Measurements from ENCODE around the gene DNAH8.

DNAH8 gene

GRCh38 chr6:38702558-38703397, 12.3 kb upstream of the DNAH8 start, which contains the start of gene GLO1:
Gene GLO1 (minus strand): TSS chr6:38703145. CDS start chr6:38703054, 91 bp downstream.
- peak; percentile 94 for DNase-seq (ENCODE audit: low read depth)

DNA sequence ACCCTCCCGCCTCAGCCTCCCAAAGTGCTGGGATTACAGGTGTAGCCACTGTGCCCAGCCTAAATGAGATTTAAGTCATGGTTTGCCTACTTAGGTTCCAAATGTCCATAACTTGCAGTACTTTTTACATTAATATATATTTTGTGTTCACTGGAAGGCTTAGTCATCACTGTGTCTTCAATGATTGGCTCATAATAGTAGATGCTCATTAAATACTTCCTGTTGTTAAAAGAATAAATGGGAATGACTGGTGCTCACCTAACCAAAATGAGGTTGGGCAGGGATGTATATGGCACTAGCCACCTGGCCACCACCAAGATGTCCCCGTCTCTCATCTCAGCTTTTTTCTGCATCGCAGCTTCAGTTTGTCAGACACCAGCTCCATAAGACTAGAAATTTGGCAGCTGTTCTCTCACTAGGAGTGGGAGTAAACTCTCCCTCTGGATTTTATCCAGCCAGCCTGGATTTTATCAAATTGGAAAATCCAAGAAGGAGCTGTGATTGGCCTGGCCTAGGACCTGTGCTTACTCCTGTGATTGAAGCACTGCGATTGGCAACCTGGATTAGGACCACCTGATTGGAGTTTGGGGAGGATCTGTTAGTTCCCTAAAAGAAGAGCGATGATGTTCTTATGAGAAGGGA, 11.0 kb upstream of the DNAH8 start:
- DNase-seq (ENCODE audit: low read depth) = no peak

DNA sequence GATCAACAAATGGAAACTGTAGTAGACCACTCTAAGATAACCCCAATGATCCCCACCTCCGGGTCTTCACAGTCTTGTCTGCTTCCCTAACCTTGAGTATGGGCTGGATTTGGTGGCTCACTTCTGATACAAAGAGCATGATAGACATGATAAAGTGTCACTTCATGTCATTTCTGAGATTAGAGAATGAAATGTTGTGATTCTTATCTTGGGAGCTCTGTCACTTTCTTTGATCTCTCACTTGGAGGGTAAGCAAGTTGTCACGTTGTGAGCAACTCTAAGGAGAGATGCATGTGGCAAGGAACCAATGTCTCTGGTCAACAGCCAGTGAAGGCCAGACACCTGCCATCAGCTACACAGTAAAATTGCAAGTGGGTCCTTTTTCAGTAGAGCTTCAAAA, 9.2 kb upstream of the DNAH8 start:
- DNase-seq (ENCODE audit: low read depth) = no peak

- DNase-seq (ENCODE audit: low read depth) = no peak
These were observed 6.6 kb upstream of the DNAH8 start for GRCh38 chr6:38708496-38708895.

GRCh38 chr6:38713812-38714211, 1.3 kb upstream of the DNAH8 start:
- peak; percentile 30 for DNase-seq (ENCODE audit: low read depth)

DNA sequence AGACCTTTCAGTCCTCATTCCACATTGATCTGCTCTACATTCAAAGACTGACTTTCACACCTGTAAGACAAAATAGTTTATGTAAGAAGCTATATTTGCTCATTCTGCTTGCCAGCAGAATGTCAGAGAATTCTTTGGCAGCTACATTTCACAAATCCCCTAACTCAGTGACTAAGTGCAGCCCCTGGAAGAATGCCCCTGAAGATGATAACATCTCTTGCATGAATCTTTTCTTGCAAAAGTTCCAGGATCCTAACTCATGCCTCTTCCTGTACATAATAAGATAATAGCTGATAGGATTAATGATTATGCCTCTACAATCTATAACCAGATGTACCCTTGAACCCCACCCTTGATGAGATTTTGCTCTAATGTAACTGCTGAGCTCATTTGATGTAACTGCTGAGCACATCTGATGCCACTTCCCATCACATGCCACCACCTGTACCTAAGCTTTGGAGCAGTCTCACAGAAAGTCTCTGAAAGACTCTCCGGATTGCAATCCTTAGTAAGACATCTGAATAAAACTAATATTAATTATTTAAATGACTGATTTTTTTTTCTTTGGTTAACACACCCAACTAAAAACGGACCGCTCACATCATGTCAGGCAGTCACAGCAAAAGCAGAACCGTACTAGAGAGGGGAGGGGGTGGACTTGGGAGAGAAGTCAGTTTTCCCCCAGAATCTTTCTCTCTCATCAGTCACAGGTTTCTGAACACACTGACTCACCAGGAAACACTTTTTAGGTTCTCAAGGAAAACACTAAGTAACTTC, 684 bp upstream of the DNAH8 start:
- DNase-seq (ENCODE audit: low read depth) = no peak

- no peak for DNase-seq (ENCODE audit: low read depth)
These were observed 1.7 kb downstream of the DNAH8 start for GRCh38 chr6:38716825-38717224.

DNA sequence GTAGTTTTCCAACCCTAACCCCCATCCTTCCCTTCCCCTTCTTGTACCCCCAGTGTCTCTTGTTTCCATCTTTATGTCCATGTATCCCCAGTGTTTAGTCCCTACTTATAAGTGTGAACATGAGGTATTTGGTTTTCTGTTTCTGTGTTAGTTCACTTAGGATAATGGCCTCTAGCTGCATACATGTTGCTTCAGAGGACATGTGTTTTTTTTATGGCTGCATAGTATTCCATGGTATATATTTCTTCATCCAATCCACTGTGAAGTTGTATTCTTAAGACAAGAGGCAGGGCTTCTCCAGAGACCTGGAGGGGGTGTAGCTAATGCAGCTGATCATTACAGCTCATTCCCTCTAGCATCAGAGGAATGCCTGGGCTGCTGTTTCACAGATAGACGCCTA, 4.2 kb downstream of the DNAH8 start:
- DNase-seq (ENCODE audit: low read depth) = no peak

DNA sequence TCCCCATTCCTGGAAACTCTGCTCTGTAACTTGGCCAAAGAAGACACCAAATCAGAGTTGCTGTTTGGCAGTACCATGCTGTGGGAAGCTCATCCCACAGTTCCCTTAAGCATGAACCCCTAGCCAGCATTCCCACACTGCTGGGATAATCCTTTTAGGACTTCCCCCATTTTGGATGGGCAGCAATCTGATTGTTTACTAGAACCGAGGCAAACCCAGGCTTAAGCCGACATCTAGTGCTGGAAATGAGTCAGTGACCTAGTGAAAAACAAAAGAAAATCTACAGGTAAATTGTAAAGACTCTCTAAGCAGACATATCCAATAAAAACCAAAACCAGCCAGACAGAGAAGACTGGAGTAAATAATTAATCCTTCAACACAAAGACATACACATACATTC, 5.2 kb downstream of the DNAH8 start:
- no peak for DNase-seq (ENCODE audit: low read depth)

DNA sequence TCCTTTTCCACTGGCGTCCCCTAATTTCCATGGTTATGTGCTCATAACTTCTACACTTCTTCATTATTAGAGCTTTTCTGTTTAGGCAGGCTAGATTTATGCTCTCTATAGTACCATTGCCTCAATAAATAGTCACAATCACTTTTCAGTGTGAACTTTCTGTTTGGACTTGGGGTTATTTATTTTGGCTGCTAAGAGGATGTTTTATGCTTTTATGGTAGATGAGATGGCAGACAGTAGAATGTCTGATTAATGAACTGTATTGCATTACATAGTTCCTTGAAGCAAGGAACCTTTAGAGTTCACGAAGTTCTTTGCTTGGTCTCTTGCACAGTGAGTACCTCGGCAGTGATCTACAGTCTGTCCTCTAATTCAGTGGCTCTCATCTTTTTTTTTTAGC, 6.9 kb downstream of the DNAH8 start:
- no peak for DNase-seq (ENCODE audit: low read depth)

GRCh38 chr6:38722727-38723334, 7.7 kb downstream of the DNAH8 start:
- DNase-seq (ENCODE audit: low read depth) = no peak

DNA sequence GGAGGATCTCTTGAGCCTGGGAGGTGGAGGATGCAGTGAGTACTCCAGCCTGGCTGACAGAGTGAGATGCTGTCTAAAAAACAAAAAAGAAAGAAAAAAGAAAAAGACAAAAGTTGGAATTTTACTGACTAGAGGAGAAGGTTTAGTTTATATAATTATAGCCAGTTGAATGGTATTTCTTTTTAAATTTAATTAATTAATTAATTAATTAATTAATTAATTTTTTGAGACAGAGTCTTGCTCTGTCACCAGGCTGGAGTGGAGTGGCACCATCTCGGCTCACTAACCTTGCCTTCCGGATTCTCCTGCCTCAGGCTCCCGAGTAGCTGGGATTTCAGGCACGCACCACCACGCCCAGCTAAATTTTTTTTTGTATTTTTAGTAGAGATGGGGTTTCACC, 8.7 kb downstream of the DNAH8 start:
- DNase-seq (ENCODE audit: low read depth) = no peak

- DNase-seq (ENCODE audit: low read depth) = no peak
These were observed 9.2 kb downstream of the DNAH8 start for GRCh38 chr6:38724343-38724742.

GRCh38 chr6:38725414-38726183, 10.5 kb downstream of the DNAH8 start:
- DNase-seq (ENCODE audit: low read depth) = no peak

- no peak for DNase-seq (ENCODE audit: low read depth)
These were observed 13.1 kb downstream of the DNAH8 start for GRCh38 chr6:38728203-38728602.

DNA sequence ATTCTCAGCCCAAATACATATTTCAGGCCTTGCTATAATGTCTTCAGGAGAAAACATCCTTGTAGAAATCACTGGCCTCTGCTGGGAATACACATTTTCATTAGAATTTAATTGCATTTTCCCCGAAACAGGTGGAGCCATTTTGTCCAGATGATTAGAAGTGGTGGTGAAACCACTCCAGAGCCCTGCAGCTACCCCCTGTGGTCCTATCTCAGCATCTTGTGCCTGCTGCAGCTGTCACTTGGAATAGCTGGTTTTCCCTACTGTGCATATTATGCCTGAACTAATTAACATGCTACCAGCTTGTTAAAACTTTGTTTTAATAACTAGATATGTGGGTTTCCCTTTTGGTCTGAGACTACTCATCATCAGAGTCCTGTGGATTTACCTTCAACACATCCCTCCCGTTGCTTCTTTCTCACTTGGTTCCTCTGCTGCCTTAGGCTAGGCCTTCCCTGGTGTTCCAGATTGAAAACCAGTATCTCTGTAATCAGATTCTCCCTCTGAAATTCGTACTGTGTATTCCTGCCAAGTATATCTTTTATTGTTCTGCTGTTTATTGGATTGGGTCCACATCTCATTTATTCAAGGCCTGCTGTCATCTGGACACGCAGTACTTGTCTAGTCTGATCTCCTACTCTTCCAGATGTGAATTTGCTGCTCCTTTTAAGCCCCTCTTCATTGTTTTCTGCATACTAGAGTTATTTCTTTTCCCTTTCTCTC, 15.2 kb downstream of the DNAH8 start:
- no peak for DNase-seq (ENCODE audit: low read depth)

DNA sequence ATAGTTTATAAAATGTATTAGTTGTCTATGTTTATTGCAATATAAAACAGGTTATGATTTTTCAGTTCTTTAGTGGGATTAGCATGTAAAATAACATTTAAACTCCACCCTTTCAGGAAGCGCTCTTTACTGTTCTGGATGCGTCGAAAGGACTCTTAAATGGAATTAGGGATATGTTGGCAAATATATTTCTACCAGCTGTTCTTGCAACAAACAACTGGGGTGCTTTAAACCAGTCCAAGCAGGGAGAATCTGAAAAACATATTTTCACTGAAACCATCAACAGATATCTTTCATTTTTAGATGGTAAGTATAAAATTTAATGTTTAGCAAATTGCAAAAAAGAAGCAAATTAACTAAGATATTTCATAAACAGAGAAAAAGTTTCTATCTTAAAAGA, 21.8 kb downstream of the DNAH8 start:
- no peak for DNase-seq (ENCODE audit: low read depth)

- DNase-seq (ENCODE audit: low read depth) = no peak
These were observed 23.1 kb downstream of the DNAH8 start for GRCh38 chr6:38738261-38738660.

- DNase-seq (ENCODE audit: low read depth) = no peak
These were observed 24.4 kb downstream of the DNAH8 start for GRCh38 chr6:38739532-38739931.

- no peak for DNase-seq (ENCODE audit: low read depth)
These were observed 34.4 kb downstream of the DNAH8 start for GRCh38 chr6:38749473-38749872.

All from activated T-helper 9 cell treated with anti-CD3 and anti-CD28 coated beads, Interleukin-2, amount 50 U/mL, for 16 hours (primary cell).